Uterus (tissue), 2 donors: Measurements from ENCODE around the gene SPATA20.

ENCODE experiments used
- CTCF ChIP-seq, 4 experiments: fragments of 200-600 bp in 2 of 4; fragments of 450-650 bp in 2 of 4; sonication (generic) in 2 of 4; IDR thresholded peaks; one replicate each; pipeline ENCODE4 v1.5.1; 2016 to 2019; ENCODE audit warnings: antibody characterized with exemption in 4 of 4, mild to moderate bottlenecking in 2 of 4, moderate library complexity in 1 of 4
- POLR2A ChIP-seq, 2 donors: fragments of 450-650 bp; IDR thresholded peaks; one replicate each; pipeline ENCODE4 v1.6.1; 2016; ENCODE audit warnings: antibody characterized with exemption in 2 of 2, mild to moderate bottlenecking in 1 of 2, moderate library complexity in 1 of 2

- TF ChIP-seq POLR2A (IDR thresholded peaks at IDR 0.05): no peak
- TF ChIP-seq CTCF (IDR thresholded peaks at IDR 0.05): no peak
Measured at GRCh38 chr17:50589095-50589705, 42.2 kb downstream of the SPATA20 start.
